ENCODE data around the gene TRMT61B.

TRMT61B gene

DNA sequence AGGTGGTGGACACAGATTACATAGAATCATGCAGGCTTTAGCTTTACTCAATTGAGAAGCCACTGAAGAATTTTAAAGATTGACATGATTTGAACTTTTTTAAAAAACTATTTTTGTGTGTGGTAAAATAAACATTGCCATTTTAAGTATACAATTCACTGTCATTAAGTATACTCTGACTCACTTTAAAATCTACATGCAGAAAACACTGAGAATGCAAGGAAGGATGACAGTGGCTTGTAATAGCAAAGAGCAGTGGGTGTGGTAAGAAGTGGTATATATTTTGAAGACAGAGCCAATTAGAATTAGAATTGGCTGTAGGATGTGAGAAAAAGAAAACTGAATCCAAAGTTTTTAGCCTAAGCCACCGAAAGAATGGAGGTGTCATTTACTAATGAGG, 14.9 kb downstream of the TRMT61B start:
- DNase-seq, result no peak

GRCh38 chr2:28842042-28842441, 28.1 kb downstream of the TRMT61B start:
- no peak for DNase-seq

GRCh38 chr2:28838971-28839370, 31.1 kb downstream of the TRMT61B start:
- DNase-seq, result no peak

GRCh38 chr2:28835781-28836180, 34.3 kb downstream of the TRMT61B start:
- DNase-seq, result no peak

- no peak for DNase-seq
Measured at GRCh38 chr2:28833740-28834470, 36.2 kb downstream of the TRMT61B start.

GRCh38 chr2:28828382-28828781, 41.7 kb downstream of the TRMT61B start:
- no peak for DNase-seq

DNA sequence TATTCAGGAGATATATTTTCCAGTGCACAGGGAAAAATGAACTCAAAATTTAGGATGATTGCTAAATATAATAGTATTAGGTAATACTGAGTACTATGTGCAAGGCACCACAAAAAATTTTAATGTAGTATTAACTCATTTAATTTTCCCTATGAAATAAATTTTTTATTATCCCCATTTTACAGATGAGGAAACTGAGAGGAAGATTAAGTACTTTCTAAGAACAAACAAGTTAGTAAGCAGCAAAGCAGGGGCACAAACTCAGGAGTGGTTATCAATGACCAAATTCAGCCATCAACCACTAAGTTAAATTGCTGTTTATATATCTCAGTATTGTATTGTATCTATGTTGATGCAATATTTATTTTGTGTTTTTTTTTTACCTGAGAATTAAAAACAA, 45.2 kb downstream of the TRMT61B start:
- no peak for DNase-seq

DNA sequence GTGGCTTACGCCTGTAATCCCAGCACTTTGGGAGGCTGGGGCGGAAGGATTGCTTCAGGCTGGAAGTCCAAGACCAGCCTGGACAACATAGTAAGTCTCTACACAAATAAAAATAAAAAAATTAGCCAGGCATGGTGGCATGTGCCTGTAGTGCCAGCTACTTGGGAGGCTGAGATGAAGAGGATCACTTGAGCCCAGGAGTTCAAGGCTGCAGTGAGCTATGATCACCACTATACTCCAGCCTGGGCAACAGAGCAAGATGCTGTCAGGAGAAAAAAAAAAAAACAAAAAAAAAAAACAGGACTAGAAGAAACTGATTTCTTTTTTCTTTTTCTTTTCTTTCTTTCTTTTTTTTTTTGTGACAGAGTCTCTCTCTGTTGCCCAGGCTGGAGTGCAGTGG, 45.9 kb downstream of the TRMT61B start:
- no peak for DNase-seq

DNA sequence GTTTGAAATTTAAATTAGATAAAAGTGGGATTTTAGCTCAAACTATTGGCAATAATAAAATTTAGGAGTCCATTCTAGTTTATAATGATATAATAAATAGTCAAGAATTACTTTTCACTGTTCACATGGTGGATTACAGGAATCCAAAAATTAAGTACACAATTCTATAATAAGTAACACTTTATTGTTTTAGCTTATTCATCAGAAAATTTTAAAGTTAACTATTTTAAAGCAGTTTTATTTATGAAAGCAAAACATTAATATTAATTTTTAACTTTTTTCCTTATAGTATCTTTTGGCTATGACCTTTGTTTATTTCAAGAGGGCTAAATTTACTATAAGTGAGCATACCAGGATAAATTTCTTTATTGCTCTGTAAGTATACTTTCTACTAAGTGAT, 48.1 kb downstream of the TRMT61B start:
- no peak for DNase-seq

GRCh38 chr2:28821295-28821958, 48.7 kb downstream of the TRMT61B start:
- peak; percentile 35 for DNase-seq

GRCh38 chr2:28818053-28818452, 52.1 kb downstream of the TRMT61B start:
- DNase-seq, result no peak

DNA sequence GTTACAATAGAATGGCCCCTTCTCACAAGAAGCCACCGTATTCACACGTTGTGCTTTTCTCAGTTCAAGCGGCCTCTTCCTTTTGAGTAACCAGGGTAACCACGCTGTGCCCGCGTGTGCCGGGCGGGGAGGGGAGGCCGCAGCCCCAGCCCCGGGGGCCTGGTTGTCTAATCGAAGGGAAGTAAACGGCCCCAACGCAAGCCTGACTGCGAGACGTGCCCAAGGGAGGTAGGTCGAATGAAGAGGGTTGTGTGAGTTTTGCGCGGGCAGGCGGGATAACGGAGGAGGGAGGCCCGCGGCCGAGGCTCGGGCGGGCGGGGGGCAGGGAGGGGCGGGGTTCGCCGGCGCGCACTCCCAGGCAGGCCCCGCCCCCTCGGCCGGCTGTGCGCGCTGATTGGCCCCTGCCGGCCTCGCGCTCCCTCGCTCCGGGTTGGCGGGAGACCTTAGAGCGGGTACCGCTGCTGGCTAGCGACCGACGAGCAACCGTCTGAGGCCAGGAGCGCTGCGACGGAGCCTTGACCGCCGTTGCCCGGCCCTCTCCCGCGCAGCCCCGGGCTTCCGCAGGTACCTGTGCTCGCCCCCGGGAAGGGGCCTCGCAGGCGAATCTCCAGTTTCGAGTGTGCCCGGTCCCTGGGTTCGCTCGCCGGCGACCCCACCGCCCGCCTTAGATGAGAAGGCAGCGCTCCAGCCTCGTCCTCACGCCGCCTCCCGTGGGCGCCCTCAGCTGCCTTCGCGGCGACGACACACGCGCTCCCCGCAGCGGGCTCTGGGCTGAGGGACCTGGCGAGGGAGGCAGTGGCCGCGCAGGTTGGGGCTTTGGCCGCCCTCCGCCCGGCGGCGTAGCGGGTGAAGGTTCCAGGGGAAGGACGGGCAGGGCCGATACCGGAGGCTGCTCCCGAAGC, 59.5 kb downstream of the TRMT61B start, which contains the start of gene SPDYA:
Gene SPDYA, plus strand, starts transcription at position 451 of the 902 bp plus-strand sequence. CDS start 5,181 bp downstream, outside the sequence.
- no peak for DNase-seq

DNA sequence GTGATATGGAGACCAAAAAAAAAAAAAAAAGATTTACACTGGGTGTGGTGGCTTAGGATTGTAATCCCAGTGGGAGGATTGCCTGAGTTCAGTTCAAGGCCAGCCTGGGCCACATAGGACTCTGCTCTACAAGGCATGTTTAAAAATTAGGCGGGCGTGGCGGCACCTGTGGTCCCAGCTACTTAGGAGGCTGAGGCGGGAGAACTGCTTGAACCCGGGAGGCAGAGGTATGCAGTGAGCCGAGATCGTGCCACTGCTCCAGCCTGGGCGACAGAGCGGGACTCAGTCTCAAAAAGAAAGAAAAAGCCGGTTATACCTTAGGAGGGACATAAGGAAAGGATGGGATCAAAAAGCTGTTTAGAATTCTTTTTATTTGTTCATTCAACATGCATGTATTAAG, 60.2 kb downstream of the TRMT61B start:
- no peak for DNase-seq

DNA sequence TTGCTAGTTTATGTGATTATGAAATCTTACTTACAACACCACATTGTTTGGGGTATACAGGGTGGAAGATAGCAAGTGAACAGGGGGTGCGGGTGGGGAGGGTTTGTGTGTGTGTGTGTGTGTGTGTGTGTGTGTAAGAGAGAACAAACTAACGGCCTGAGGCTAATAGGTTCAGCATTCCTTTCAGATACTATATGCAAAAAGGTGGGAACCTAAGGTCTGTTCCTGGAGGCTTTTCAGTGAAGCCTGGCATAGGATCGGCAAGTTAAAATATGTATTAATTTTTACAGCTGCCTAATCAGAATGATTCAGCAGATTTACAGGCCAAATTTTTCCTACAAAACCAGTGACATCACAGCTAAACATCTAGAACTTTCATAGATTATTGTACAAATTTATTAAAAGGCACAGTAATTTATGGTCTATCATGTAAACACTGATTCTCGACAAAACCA, 67.1 kb downstream of the TRMT61B start:
- DNase-seq, result no peak

GRCh38 chr2:28801726-28802125, 68.4 kb downstream of the TRMT61B start:
- DNase-seq, result no peak
